DMS 273 (cell line): Measurements from ENCODE around the gene XIRP1.
A peak's percentile ranks its signal among the peaks of the same experiment; 100 is the strongest.
"Not testable (repeated sequence)": the region's sequence is repeated elsewhere in the genome, so short reads cannot be mapped to it uniquely, and the experiment has no call there.

Experiments used
- DNase-seq: peaks from one replicate; lab custom pipeline; 2025; ENCODE audit not compliant: unreplicated experiment; lab: John Stamatoyannopoulos, UW

Gene XIRP1

GRCh38 chr3:39185959-39186691 lies 6.3 kb downstream of the XIRP1 start:
- no peak for DNase-seq

DNA sequence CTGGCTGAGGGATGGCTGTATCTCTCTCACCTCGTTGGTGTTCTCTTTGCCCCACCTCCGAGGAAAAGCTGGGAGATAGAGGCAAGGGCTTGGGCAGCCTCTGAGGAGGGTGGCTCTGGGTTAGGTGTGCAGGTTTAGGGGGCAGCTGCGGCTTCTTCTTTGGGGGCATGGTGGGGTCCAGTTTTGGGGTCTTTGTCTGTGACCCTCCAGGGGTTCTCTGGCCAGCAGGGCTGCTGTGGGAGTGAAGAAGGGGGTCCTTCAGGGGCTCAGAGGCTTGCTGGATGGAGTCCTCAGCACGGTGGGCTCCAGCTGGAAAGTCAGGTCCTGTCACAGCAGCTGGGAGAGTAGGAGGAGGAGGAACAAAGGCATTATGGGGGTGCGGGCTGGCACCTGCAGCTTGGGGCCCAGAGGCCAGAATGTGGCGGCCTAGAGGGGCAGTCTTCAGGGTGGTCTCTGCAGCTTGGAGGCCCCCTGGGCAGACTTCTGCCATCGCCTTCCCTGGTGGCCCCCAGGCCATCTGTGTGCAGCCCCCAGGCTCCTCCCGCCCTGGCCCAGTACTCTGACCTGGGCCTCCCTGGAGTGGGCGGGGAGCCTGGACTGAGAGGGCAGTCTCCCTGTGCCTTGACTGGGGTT lies 7.0 kb downstream of the XIRP1 start:
- DNase-seq, result no peak

DNA sequence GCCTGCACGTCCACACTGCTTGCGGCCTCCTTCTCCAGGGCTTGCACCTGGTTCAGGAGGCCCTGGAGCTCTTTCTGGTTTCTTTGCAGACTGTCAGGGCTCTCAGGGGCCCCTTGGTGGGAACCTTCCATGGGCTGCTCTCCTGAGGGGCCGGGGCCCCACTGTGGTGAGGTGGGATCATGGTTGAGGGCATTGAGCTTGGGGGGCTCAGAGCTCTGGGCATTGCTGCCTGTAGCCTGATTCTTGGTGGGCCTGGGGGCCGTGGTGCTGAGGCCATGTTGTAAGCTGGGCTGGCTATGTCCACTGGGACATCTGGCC lies 7.5 kb downstream of the XIRP1 start:
- DNase-seq, result no peak

- no peak for DNase-seq
Observed at GRCh38 chr3:39184081-39184967, 8.1 kb downstream of the XIRP1 start.

GRCh38 chr3:39183211-39184080 lies 8.9 kb downstream of the XIRP1 start:
- peak; percentile 75 for DNase-seq

- DNase-seq, result no peak
Observed at GRCh38 chr3:39181408-39182335, 10.7 kb downstream of the XIRP1 start.

- peak; percentile 95 for DNase-seq
Observed at GRCh38 chr3:39180546-39181346, 11.6 kb downstream of the XIRP1 start.

GRCh38 chr3:39180183-39180545 lies 12.2 kb downstream of the XIRP1 start:
- DNase-seq, result no peak

- DNase-seq, result peak; percentile 72
Observed at GRCh38 chr3:39178553-39178952, 13.8 kb downstream of the XIRP1 start.

DNA sequence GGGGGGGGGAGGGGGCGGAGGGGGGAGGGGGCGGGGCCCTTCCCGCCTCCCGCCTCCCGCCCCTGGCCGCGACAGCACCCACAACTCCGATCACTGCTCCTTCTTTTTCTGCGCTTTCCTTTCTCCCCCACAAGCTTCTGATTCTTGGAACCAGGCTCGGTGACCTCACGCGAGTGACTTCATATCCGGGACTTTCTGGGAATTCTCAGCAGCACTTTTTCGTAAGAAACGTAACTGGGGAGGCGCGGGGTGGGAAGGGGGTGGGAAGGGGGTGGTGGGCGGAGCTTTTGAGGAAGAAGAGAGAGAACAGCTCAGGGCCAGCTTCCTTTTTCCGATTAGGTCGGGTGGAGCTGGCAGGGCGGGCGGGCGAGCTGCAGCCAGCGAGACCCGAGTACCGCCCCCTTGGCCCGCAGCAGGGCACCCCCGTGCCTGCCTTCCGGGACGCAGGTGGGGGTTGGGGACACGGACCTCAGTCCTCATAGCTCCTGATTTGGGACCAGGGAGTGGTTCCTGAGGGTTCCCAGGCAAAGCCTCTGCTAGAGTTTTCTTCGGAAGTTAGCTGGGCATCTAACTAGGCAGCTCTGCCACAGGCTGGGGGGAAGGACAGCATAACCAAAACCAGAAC lies 14.6 kb downstream of the XIRP1 start:
- peak; percentile 89 for DNase-seq

GRCh38 chr3:39176025-39176714 lies 16.2 kb downstream of the XIRP1 start:
- DNase-seq, result peak; percentile 18

DNA sequence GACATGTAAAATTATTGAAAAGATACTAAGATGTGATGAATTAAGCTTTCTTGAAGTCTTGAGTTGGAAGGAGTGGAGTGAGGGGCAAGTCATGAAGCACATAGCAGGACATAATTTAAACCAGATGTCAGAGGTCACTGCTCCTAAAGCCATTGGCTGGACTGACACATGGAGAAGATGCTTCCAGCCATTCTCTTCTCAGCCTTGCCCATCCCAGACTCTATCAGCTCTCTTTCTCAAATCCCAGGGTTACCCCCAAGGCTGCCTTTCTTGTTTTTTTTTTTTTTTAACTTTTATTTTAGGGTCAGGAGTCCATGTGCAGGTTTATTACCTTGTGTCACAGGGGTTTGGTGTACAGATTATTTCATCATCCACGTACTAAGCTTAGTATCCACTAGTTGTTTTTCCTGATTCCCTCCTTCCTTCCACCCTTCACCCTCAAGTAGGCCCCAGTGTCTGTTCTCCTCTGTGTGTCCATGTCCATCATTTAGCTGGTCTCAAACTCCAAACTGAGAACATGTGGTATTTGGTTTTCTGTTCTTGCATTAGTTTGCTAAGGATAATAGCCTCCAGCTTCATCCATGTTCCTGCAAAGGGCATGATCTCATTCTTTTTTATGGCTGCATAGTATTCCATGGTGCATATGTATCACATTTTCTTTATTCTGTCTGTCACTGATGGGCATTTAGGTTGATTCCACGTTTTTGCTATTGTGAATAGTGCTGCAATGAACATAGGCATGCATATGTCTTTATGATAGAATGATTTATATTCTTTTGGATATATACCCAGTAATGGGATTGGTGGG lies 18.9 kb downstream of the XIRP1 start:
- no peak for DNase-seq

- no peak for DNase-seq
Observed at GRCh38 chr3:39171860-39172259, 20.5 kb downstream of the XIRP1 start.

GRCh38 chr3:39170877-39171276 lies 21.5 kb downstream of the XIRP1 start:
- DNase-seq, result not testable (repeated sequence)

DNA sequence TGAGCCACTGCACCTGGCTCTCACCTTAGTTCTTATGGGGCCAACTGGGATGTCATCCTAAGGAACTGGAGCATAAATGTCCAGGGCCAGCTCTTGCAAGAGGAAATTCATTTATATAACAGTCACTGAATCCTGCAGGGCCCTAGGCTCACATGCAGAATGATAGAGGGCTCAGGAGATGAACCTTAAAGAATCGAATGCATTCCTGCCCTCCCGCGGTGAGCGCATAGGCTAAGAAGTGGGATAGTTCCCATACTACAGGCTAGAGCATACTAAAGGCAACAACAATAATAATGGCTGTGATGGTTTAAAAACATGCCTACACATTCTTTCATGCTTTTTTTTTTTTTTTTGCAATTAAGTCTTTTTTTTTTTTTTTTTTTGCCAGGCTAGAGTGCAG lies 21.9 kb downstream of the XIRP1 start:
- DNase-seq, result no peak

- no peak for DNase-seq
Observed at GRCh38 chr3:39169712-39170111, 22.7 kb downstream of the XIRP1 start.

DNA sequence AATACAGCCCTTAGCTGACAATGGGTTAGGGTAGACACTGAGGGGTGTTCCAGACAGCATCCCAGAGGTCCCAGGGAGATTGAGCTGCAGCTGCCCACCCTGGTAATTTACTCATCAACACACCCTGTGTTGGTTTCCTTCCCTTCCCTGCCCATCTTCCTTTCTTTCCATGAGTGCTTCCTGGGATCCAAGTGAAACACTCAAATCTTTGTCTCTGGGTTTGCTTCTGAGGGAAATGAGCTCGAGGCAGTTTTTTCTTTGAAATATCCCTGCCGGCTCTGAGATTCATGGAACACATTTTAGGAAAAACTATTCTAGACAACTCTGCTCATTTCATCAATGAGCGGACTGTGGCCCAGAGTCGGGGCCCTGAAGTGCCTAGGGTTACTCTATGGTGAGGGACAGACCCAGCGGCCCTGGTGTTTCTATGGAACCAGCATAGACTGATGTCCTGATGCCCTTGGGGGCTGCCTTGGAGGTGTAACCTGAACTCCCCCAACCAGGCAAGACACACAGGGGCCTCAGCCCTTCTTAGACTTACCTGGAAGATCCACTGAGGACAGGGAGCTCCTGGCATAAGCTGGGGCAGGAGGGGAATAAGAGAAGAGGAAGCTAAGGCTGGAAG lies 24.1 kb downstream of the XIRP1 start:
- DNase-seq, result no peak
